ENCODE data around the gene SLC22A5. TPM values are rescaled to one million over a fixed set of nuclear protein-coding genes. Genes with fewer than 3 reads are reported as not detected.

The SLC22A5 gene
- total RNA-seq, 4 donors from 2014 or later, result 34.6 to 129 (median 67.8) TPM

DNA sequence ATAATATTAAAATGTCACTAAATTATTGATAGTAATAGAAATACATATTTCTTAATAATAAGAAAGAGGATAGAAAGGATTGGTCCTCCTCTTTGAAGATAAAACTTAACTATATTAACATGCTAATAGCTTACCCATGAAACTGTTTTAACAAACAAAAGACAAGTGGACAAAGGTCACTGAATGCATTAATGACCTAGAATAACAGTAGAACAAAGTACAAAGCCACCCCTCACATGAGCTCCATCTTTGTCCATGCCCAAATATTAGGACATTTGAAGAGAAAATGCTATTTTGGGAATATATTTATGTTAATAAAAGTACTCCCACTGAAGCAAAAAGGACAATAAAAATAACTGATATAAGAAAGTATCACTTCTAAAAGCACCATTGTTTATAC is 34.1 kb upstream of the SLC22A5 start:
- Histone ChIP-seq H3K9me3 (no peaks in the 10 kb centered on the region), H3K4me1 (peaks cover 0 to 3% (median 0%) of the 10 kb centered on the region in 4 donors), H3K4me3 (no peak overlapping the region), H3K36me3 (no peaks in the 10 kb centered on the region), H3K27ac (no peak overlapping the region), H3K27me3 (no peaks in the 10 kb centered on the region)
- no peak for DNase-seq
- in situ Hi-C loops (cut with MboI; ENCODE audit: low pct_ligation_motif_present in 1 of 4, low pct_unique_long_range_greater_than_20kb in 1 of 4, low sequenced_read_pairs in 3 of 4), result no loop called here
- intact Hi-C loops (cut with DNase I; ENCODE audit: low total_unique reads), result no loop called here
- TF ChIP-seq CTCF (IDR thresholded peaks at IDR 0.05) (no peak), POLR2A (IDR thresholded peaks at IDR 0.05) (no peak), POLR2AphosphoS5 (IDR thresholded peaks at IDR 0.05) (no peak), EP300 (IDR thresholded peaks at IDR 0.05; ENCODE audit: low read depth) (no peak)

DNA sequence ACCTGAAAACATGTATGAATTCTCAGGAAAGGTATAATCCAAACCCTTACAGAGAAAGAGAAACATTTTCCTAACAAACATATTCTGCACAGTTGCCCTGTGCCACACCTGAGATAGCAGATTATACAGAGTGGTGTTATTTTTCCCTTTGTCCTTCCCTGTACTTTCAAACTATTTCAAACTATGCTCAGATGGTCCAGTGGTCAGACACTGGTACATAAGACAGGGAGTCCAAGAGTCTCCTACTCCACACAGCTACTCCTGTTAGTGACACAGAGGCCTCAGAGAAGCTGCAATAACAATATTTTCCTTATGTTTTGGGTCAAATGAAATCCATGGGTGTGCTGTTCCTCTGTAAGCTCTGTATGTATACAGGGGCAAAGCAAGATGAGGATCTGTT is 30.0 kb upstream of the SLC22A5 start:
- Histone ChIP-seq H3K4me3 (no peak overlapping the region), H3K4me1 (peaks cover 0 to 9% (median 3%) of the 10 kb centered on the region in 4 donors), H3K9me3 (no peaks in the 10 kb centered on the region), H3K36me3 (no peaks in the 10 kb centered on the region), H3K27ac (peak overlapping the region in 1 of 4 donors; percentile 26), H3K27me3 (no peaks in the 10 kb centered on the region)
- DNase-seq, result no peak
- in situ Hi-C loops (cut with MboI; ENCODE audit: low pct_ligation_motif_present in 1 of 4, low pct_unique_long_range_greater_than_20kb in 1 of 4, low sequenced_read_pairs in 3 of 4) (no loop called here), intact Hi-C loops (cut with DNase I; ENCODE audit: low total_unique reads) (no loop called here)
- TF ChIP-seq POLR2A (IDR thresholded peaks at IDR 0.05) (no peak), POLR2AphosphoS5 (IDR thresholded peaks at IDR 0.05) (no peak), CTCF (IDR thresholded peaks at IDR 0.05) (no peak), EP300 (IDR thresholded peaks at IDR 0.05; ENCODE audit: low read depth) (no peak)

DNA sequence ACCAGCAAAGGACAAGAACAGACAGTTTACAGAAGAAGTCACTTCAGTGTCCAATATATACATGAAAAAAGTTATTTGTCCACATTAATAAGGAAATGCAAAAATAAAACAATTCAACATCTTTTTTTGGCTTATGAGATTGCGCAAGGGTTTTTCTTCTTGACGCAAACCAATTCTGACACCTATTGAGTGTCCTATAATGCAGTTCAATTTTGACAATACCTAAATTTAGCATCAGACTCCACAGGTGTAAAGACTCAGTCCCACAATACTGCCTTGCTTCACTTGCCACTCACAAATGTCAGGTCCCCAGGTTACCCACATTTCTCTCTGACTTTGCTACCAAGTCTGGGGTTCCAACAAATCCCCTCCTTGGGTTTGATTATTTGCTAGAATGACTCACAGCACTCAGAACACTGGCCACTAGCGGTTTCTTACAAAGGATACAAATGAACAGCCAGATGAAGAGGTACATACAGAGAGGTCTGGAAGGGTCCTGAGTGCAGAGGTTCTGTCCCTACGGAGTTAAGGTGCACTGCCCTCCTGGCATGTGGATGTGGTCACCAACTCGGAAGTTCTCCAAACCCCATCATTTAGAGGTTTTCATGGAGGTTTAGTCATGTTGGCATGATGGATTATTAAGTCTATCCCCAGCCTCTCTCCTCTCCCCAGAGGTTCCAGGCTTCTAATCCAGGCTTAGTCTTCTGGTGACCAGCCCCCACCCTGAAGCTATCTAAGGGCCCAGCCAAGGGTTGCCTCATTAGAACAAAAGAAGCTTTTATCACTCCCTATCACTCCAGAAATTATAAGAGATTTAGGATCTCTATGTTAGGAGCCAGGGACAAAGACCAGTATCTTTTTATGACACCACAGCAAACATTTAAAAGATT is 27.0 kb upstream of the SLC22A5 start:
- intact Hi-C loops (cut with DNase I; ENCODE audit: low total_unique reads) (no loop called here), in situ Hi-C loops (cut with MboI; ENCODE audit: low pct_ligation_motif_present in 1 of 4, low pct_unique_long_range_greater_than_20kb in 1 of 4, low sequenced_read_pairs in 3 of 4) (no loop called here)
- Histone ChIP-seq H3K36me3 (no peaks in the 10 kb centered on the region), H3K27ac (no peak overlapping the region), H3K9me3 (no peaks in the 10 kb centered on the region), H3K4me3 (no peak overlapping the region), H3K27me3 (no peaks in the 10 kb centered on the region), H3K4me1 (peaks cover 0 to 9% (median 3%) of the 10 kb centered on the region in 4 donors)
- TF ChIP-seq POLR2A (IDR thresholded peaks at IDR 0.05) (no peak), POLR2AphosphoS5 (IDR thresholded peaks at IDR 0.05) (no peak), EP300 (IDR thresholded peaks at IDR 0.05; ENCODE audit: low read depth) (no peak)
- 59% methylated on average over 5 of the region's 5 CpGs for WGBS, 2 donors (ENCODE audit: low coverage in 1 of 2)
- no peak for DNase-seq

DNA sequence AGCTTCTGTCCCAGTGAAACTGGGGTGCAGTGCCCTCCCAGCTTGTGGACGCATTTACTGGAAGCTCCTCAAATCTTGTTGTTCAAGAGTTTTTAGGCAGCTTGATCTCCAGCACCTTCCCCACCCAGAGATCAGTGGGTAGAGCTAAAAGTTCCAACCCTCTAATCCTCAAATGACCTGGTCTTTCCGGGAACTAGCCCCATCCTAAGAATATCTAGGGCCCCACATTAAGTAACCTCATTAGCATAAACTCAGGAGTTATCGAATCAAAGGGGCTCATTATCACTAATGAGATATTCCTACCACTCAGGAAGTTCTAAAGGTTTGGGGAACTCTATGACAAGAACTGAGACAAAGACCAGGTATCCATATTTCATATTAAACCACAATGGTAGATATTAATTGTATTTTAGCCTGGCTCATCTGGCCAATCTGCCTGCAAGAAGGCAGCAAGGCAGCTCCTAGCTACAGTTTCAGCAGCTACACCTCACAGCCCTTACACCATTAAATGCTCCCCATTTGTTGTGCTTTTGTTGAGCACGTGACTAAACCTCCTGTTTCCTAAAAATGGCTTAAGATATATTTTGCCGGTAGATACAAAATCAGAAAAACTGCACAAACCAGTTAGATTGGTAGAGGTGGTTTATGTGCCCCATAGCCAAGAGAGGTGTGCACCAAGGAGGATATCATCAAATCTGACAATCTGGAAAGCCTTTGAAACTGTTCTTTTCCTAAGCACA is 24.6 kb upstream of the SLC22A5 start:
- in situ Hi-C loops (cut with MboI; ENCODE audit: low pct_ligation_motif_present in 1 of 4, low pct_unique_long_range_greater_than_20kb in 1 of 4, low sequenced_read_pairs in 3 of 4), result no loop called here
- Histone ChIP-seq H3K27ac (no peak overlapping the region), H3K4me1 (peaks cover 0 to 9% (median 1%) of the 10 kb centered on the region in 4 donors), H3K9me3 (no peaks in the 10 kb centered on the region), H3K4me3 (no peak overlapping the region), H3K36me3 (peaks cover 0 to 11% (median 3%) of the 10 kb centered on the region in 4 donors), H3K27me3 (no peaks in the 10 kb centered on the region)
- intact Hi-C loops (cut with DNase I; ENCODE audit: low total_unique reads), result no loop called here
- WGBS, 2 donors (ENCODE audit: low coverage in 1 of 2), result 60 to 71% methylated on average over 3 to 5 of the region's 5 CpGs
- DNase-seq, result no peak
- TF ChIP-seq POLR2A (IDR thresholded peaks at IDR 0.05), result no peak
- no peak for TF ChIP-seq EP300 (IDR thresholded peaks at IDR 0.05; ENCODE audit: low read depth)
- TF ChIP-seq POLR2AphosphoS5 (IDR thresholded peaks at IDR 0.05), result no peak
- TF ChIP-seq CTCF (IDR thresholded peaks at IDR 0.05), result no peak
